Measurements from ENCODE around the gene DEF6. TPM values are rescaled to one million over a fixed set of nuclear protein-coding genes. Genes with fewer than 3 reads are reported as not detected.

DEF6 gene
- total RNA-seq, 6 donors from 2014 or later, result 10.0 to 39.8 (median 23.4) TPM

DNA sequence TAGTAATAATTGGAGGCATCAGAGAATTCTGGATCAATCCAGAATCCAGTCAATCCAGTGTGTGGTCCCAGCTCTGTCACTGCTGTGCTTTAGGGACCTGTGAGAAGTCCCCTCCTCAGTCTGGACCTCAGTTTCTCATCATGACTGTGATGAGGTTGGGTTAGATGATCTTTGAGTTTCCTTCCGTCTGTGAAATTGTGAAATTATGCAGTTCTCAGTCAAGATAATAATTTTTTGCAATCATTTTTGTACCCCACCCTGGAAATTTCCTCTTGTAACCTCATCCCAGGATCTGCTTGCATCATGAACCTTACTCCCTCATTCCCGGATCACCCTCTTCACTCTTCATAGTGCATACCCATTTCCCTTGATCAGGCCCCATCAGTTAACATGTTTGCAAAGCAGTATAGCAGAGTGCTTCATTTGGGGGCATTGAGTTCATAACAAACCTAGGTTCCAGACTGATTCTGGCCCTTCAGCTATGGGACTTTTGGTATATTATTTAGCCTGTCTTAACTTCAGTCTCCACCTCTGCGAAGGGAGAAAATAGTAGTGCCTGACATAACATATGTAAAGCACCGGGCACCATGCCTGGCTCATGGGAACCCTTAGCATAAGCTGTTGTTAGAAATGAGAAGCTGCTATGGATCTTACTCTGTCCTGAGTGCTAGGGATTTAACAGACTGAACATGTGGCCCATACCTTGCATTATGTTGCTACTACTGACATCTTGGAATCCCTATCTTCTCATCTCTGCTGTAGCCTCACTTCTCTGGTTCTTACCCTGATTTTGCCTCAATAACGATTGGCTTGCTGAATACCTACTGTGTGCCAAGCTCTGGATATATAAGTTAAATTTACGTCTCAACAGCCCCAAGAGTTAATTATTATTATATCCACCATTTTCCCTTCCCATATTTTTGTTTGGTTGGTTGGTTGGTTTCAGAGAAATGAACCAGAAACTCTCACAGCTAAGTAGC is 36.7 kb upstream of the DEF6 start:
- Histone ChIP-seq H3K36me3 (no peaks in the 10 kb centered on the region), H3K9me3 (no peaks in the 10 kb centered on the region), H3K27ac (peak overlapping the region; percentile 94 to 98 (median 96)), H3K4me1 (peaks cover 13 to 34% (median 26%) of the 10 kb centered on the region in 4 donors), H3K4me3 (peak overlapping the region in 3 of 4 donors; percentile 71 to 93 (median 86)), H3K27me3 (no peaks in the 10 kb centered on the region)
- ATAC-seq (ENCODE audit: low FRiP score in 2 of 2), result no peak
- TF ChIP-seq POLR2AphosphoS5 (IDR thresholded peaks at IDR 0.05) (no peak), POLR2A (IDR thresholded peaks at IDR 0.05) (no peak), EP300 (IDR thresholded peaks at IDR 0.05) (no peak)
- TF ChIP-seq, protein P1, sequence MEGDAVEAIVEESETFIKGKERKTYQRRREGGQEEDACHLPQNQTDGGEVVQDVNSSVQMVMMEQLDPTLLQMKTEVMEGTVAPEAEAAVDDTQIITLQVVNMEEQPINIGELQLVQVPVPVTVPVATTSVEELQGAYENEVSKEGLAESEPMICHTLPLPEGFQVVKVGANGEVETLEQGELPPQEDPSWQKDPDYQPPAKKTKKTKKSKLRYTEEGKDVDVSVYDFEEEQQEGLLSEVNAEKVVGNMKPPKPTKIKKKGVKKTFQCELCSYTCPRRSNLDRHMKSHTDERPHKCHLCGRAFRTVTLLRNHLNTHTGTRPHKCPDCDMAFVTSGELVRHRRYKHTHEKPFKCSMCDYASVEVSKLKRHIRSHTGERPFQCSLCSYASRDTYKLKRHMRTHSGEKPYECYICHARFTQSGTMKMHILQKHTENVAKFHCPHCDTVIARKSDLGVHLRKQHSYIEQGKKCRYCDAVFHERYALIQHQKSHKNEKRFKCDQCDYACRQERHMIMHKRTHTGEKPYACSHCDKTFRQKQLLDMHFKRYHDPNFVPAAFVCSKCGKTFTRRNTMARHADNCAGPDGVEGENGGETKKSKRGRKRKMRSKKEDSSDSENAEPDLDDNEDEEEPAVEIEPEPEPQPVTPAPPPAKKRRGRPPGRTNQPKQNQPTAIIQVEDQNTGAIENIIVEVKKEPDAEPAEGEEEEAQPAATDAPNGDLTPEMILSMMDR (IDR thresholded peaks at IDR 0.05), result no peak
- DNase-seq, result no peak
- 74 to 77% methylated on average over 5 to 6 of the region's 6 CpGs for WGBS, 2 donors

DNA sequence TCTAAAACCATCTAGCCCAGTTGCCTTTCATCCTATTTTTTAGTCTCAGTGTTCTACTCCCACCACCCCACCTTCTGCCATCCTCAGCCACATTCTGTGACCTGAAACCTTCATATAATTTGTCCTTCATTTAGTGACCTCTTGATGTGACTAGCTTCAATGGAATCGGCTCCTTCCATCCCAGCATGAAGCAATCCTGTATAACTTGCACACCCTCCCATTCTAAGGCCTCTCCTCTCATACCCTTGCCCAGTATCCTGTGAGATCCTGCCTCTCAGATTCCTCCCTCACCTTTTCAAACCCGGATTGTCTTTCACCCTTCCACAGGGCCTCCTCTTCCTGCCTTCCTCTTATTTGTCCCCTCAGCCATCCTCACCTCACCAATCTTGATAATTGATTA is 35.0 kb upstream of the DEF6 start:
- Histone ChIP-seq H3K4me3 (no peak overlapping the region), H3K27me3 (no peaks in the 10 kb centered on the region), H3K4me1 (peaks cover 13 to 31% (median 25%) of the 10 kb centered on the region in 4 donors), H3K27ac (no peak overlapping the region), H3K9me3 (no peaks in the 10 kb centered on the region), H3K36me3 (no peaks in the 10 kb centered on the region)
- WGBS, 2 donors, result 59 to 76% methylated on average over 1 of the region's 2 CpGs
- DNase-seq (no peak), ATAC-seq (ENCODE audit: low FRiP score in 2 of 2) (no peak)
- TF ChIP-seq EP300 (IDR thresholded peaks at IDR 0.05), result no peak
- no peak for TF ChIP-seq POLR2A (IDR thresholded peaks at IDR 0.05)
- TF ChIP-seq, protein P1 (IDR thresholded peaks at IDR 0.05), result no peak
- TF ChIP-seq POLR2AphosphoS5 (IDR thresholded peaks at IDR 0.05), result no peak

DNA sequence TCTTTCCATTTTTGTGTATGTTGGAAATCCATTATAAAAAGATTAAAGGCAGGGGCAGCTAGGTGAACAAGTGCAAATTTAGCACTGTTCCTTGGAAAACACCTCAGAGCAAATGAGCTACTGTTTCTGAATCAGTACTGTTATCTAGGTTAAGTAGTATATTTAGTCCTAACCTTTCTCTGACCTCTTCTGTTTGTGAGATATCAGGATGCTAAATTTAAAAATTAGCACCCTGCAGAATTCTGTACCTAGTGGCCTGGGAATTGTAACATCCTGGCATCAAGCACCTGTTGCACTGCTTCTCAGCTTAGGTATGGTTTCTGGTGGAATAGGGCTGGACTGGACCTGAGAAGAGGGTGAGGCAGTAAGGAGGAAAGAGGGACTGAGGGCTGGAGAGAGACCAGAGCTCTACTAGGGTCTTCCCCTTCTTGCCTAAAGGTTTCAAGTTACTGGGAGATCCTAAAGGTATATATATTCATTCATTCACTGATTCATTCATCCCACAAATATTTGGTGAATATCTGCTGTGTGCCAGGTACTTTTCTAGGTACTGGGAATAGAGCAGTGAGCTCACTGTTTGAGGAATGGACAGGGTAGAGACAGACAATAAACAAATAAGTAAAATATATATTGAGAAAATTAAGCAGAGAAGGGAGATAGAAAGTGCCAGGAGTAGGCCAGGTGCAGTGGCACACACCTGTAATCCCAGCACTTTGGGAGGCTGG is 32.9 kb upstream of the DEF6 start:
- no peak overlapping the region for H3K4me3 ChIP-seq
- H3K4me1 ChIP-seq, result peaks cover 7 to 23% (median 13%) of the 10 kb centered on the region in 4 donors
- H3K27ac ChIP-seq, result no peak overlapping the region
- DNase-seq (no peak), ATAC-seq (ENCODE audit: low FRiP score in 2 of 2) (no peak)
- H3K36me3 ChIP-seq, result no peaks in the 10 kb centered on the region
- no peaks in the 10 kb centered on the region for H3K9me3 ChIP-seq
- no peaks in the 10 kb centered on the region for H3K27me3 ChIP-seq
- no peak for TF ChIP-seq POLR2AphosphoS5 (IDR thresholded peaks at IDR 0.05)
- no peak for TF ChIP-seq POLR2A (IDR thresholded peaks at IDR 0.05)
- TF ChIP-seq, protein P1 (IDR thresholded peaks at IDR 0.05), result no peak
- no peak for TF ChIP-seq EP300 (IDR thresholded peaks at IDR 0.05)

DNA sequence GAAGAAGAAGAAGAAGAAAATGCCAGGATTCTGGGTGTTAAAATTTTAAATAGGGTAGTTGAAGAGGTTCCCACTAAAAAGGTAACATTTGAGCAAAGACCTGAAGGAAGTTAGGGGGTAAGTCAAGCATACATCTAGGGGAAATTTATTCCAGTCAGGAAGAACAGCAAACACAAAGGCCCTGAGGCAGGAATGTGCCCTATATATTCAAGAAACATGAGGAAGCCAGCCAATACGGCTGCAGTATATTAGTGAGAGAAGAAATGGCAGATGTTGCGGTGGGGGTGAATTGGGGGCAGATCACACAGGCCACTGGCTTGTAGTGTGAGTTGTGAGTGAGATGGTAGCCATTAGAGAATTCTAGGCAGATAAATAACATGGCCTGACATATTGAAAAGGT is 32.1 kb upstream of the DEF6 start:
- DNase-seq, result no peak
- Histone ChIP-seq H3K4me1 (peaks cover 3 to 19% (median 9%) of the 10 kb centered on the region in 4 donors), H3K9me3 (no peaks in the 10 kb centered on the region), H3K27me3 (no peaks in the 10 kb centered on the region), H3K27ac (no peak overlapping the region), H3K4me3 (no peak overlapping the region), H3K36me3 (no peaks in the 10 kb centered on the region)
- TF ChIP-seq, protein P1 (IDR thresholded peaks at IDR 0.05), result no peak
- no peak for TF ChIP-seq POLR2AphosphoS5 (IDR thresholded peaks at IDR 0.05)
- TF ChIP-seq EP300 (IDR thresholded peaks at IDR 0.05), result no peak
- no peak for TF ChIP-seq POLR2A (IDR thresholded peaks at IDR 0.05)
- WGBS, 2 donors, result 81 to 86% methylated on average over 2 of the region's 2 CpGs
- no peak for ATAC-seq (ENCODE audit: low FRiP score in 2 of 2)
